Smooth muscle cell (in vitro differentiated cells): Measurements from ENCODE around the gene FANCI. TPM values are rescaled to one million over a fixed set of nuclear protein-coding genes. Genes with fewer than 3 reads are reported as not detected.
A peak's percentile ranks its signal among the peaks of the same experiment; 100 is the strongest.

Experiments
- DNase-seq: peaks from one replicate; lab custom pipeline; 2025; ENCODE audit not compliant: unreplicated experiment; lab: John Stamatoyannopoulos, UW
- H2AFZ ChIP-seq: fragments of 200-600 bp; sonication (generic); 2 replicates; pipeline ENCODE4 v1.6.0; 2016; ENCODE audit warnings: antibody characterized with exemption, low read depth, mild to moderate bottlenecking
- H3F3A ChIP-seq: fragments of 200-600 bp; sonication (generic); 2 replicates; pipeline ENCODE4 v1.6.0; 2017; ENCODE audit warnings: antibody characterized with exemption, low read depth
- H3K27ac ChIP-seq: fragments of 200-600 bp; sonication (generic); 2 replicates; pipeline ENCODE4 v1.5.1; 2016; ENCODE audit warnings: low read depth, mild to moderate bottlenecking
- H3K27me3 ChIP-seq: fragments of 200-600 bp; sonication (generic); 2 replicates; pipeline ENCODE4 v1.6.1; 2016; ENCODE audit warnings: low read depth, mild to moderate bottlenecking
- H3K36me3 ChIP-seq: fragments of 200-600 bp; sonication (generic); 2 replicates; pipeline ENCODE4 v1.5.1; 2016; ENCODE audit warnings: low read depth
- H3K4me1 ChIP-seq: fragments of 200-600 bp; sonication (generic); 2 replicates; pipeline ENCODE4 v1.5.1; 2016; ENCODE audit warnings: low read depth
- H3K4me2 ChIP-seq: fragments of 200-600 bp; sonication (generic); 2 replicates; pipeline ENCODE4 v1.6.0; 2016; ENCODE audit warnings: mild to moderate bottlenecking
- H3K4me3 ChIP-seq: fragments of 200-600 bp; sonication (generic); 2 replicates; pipeline ENCODE4 v1.5.1; 2016; ENCODE audit warnings: mild to moderate bottlenecking
- H3K79me2 ChIP-seq: fragments of 200-600 bp; sonication (generic); 2 replicates; pipeline ENCODE4 v1.6.0; 2016; ENCODE audit warnings: low read depth, mild to moderate bottlenecking
- H3K9ac ChIP-seq: fragments of 200-600 bp; sonication (generic); 2 replicates; pipeline ENCODE4 v1.6.0; 2016; ENCODE audit warnings: low read depth
- H3K9me3 ChIP-seq: fragments of 200-600 bp; sonication (generic); replicated peaks from 2 replicates; pipeline ENCODE4 v1.5.1; 2016; ENCODE audit warnings: low read depth
- H4K20me1 ChIP-seq: fragments of 200-600 bp; sonication (generic); 2 replicates; pipeline ENCODE4 v1.6.0; 2016; ENCODE audit warnings: low read depth
- WGBS: methylation state at CpG from one replicate; pipeline ENCODE4 v1.1.7; 2016; ENCODE audit warnings: low lambda C conversion rate; 5-methylcytosine and 5-hydroxymethylcytosine counted together
- polyA plus RNA-seq: library from polyadenylated mRNA; unstranded; fragments of >200 nt; fragmentation: Nextera tagmentation; extraction: Ambion mirVana; gene quantifications from 2 replicates; pipeline ENCODE4 v1.2.1, GENCODE V29; 2016
- total RNA-seq: library from RNA; depleted of rRNA; stranded (reverse); fragments of >200 nt; gene quantifications from 2 replicates; pipeline ENCODE4 v1.2.3, GENCODE V29; 2014
- TF ChIP-seq, protein P1 (sequence below): fragments of 200-600 bp; sonication (generic); IDR thresholded peaks from 2 replicates; pipeline ENCODE4 v1.5.1; 2017; ENCODE audit warnings: borderline replicate concordance, mild to moderate bottlenecking, antibody characterized with exemption; ENCODE audit not compliant: insufficient read depth, poor library complexity, severe bottlenecking

The FANCI gene
- total and polyA plus RNA-seq, 2 experiments from 2014 or later = 7.0 to 13.8 TPM

DNA sequence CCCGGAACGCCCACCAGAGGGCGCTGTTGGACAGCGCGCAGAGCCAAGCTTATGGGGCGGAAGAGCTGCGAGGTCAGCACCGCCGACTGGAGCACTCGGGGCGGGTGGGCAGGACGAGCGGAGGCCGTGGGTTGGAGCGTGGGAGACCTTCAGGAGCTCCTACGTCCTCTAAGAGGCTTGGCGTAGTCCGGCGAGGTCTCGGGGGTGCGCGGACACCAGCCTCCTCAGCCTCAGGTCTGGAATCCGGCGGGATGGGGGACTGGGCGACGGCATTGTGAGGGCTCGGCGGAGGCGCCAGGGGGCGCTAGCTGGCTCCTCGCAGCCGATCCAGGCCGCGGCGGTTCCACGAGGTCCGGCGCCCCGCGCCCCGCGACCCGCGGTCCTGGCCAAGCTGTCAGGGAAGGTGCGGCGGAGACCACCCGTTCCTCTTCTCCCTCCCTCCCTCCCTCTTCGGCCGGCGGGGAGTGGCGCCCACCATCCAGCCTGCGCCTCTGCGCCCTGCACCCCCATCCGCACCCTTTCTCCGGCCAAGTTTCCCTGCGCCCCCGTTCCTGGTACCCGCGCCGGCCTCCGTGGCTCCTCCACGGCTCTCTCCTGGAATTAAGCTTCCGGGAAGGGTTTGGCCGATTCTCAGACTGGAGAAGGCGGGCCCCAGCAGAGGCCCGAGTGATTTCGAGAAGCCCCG is 115.1 kb downstream of the FANCI start:
- Histone ChIP-seq H3K36me3 (no peaks in the 10 kb centered on the region), H3K4me1 (no peaks in the 10 kb centered on the region), H3K79me2 (no peaks in the 10 kb centered on the region), H3K27me3 (peaks cover 97% of the 10 kb centered on the region), H2AFZ (peak overlapping the region; percentile 88), H3K4me2 (peak overlapping the region; percentile 97), H4K20me1 (no peaks in the 10 kb centered on the region), H3K27ac (no peak overlapping the region), H3K9ac (no peak overlapping the region), H3K9me3 (no peaks in the 10 kb centered on the region), H3F3A (no peaks in the 10 kb centered on the region), H3K4me3 (peak overlapping the region; percentile 72)
- TF ChIP-seq, protein P1, sequence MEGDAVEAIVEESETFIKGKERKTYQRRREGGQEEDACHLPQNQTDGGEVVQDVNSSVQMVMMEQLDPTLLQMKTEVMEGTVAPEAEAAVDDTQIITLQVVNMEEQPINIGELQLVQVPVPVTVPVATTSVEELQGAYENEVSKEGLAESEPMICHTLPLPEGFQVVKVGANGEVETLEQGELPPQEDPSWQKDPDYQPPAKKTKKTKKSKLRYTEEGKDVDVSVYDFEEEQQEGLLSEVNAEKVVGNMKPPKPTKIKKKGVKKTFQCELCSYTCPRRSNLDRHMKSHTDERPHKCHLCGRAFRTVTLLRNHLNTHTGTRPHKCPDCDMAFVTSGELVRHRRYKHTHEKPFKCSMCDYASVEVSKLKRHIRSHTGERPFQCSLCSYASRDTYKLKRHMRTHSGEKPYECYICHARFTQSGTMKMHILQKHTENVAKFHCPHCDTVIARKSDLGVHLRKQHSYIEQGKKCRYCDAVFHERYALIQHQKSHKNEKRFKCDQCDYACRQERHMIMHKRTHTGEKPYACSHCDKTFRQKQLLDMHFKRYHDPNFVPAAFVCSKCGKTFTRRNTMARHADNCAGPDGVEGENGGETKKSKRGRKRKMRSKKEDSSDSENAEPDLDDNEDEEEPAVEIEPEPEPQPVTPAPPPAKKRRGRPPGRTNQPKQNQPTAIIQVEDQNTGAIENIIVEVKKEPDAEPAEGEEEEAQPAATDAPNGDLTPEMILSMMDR = peak; percentile 98
- WGBS = 7% methylated on average over 49 of the region's 68 CpGs
- DNase-seq = peak; percentile 79

DNA sequence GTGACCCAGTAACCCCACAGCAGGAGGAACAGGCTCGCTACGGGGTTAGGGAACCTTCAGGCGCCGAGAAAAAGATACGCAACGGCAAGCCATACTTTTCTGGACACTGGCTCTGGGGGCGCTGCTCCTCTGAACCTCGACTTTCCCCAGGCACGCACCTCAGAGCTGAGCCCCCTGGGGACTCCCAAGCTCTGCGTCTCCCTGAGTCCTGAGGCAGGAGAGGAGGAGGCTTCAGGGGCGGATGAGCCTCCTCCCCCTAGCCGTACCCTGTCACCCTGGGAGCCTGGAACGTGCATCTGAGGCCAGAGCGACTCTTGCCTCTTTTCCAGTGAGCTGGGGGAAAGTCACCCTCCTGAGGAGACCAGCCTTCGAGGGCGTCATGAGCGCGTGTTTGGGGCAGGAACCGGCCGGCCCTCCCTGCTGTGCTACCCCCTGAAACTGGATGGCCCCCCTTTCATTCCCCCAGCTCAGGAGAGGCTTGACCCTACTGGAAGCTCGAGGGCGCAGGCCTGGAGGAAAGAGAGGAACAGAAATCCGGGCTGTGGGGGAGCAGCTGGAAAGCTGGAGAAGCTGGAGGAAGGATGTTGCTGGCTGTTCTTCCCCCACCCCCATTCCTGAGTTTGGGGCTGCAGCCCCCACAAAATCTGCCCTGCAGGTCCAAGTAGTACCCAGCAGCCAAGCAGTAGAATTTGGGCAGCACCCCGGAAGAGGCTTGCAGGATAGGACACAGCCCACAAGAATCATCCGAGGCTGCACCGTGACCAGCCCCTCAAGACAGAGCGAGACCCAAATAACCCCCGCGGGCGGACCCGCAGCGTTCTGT is 115.9 kb downstream of the FANCI start:
- Histone ChIP-seq H3K4me1 (no peaks in the 10 kb centered on the region), H2AFZ (no peak overlapping the region), H3K27me3 (peaks cover 97% of the 10 kb centered on the region), H4K20me1 (no peaks in the 10 kb centered on the region), H3K4me2 (no peak overlapping the region), H3K27ac (no peak overlapping the region), H3F3A (no peaks in the 10 kb centered on the region), H3K79me2 (no peaks in the 10 kb centered on the region), H3K9ac (no peak overlapping the region), H3K4me3 (no peak overlapping the region), H3K9me3 (no peaks in the 10 kb centered on the region), H3K36me3 (no peaks in the 10 kb centered on the region)
- TF ChIP-seq, protein P1 = no peak
- WGBS = 20% methylated on average over 32 of the region's 32 CpGs
- no peak for DNase-seq

DNA sequence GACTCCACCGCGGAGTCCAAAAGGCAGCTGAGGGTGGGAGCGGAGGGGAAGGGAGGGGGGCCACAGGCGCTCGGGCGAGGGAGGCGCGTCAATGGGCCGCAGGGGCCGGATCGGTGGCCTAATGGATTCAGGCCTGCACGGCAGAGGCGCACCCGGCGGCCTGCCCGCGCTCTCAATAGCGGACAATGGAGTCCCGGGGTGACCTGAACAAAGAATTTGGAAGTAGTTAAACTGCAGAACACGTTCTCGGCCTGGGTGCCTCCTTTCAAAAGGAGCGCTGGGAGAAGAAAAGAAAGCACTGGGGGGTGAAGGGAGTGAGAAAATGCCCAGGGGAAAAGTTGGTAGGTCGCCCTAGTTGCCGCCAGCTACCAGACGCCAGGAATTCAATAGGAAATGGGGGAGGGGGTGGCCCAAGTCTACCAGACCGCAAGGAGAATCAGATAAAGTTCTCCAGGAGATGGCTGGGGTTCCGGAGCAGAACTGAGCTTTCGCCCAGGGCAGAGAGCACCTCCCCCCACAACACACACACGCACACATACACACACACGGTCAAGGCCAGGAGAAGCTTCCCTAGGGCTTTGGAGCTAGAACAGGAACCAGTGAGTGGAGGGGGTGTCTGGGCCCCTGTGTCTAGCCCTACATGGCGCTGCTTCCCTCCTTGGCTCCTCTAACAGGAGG is 116.7 kb downstream of the FANCI start:
- TF ChIP-seq, protein P1 = no peak
- WGBS = 4% methylated on average over 31 of the region's 31 CpGs

More for the DNA sequence above, 116.7 kb downstream of the FANCI start:
- Histone ChIP-seq H3F3A (no peaks in the 10 kb centered on the region), H3K27ac (no peak overlapping the region), H3K27me3 (peaks cover 97% of the 10 kb centered on the region), H3K36me3 (no peaks in the 10 kb centered on the region), H3K4me2 (no peak overlapping the region), H3K9me3 (no peaks in the 10 kb centered on the region), H3K4me3 (no peak overlapping the region), H4K20me1 (no peaks in the 10 kb centered on the region), H3K4me1 (no peaks in the 10 kb centered on the region), H2AFZ (no peak overlapping the region), H3K9ac (no peak overlapping the region), H3K79me2 (no peaks in the 10 kb centered on the region)
- DNase-seq = no peak
